ENCODE results near the gene IL17C.

IL17C gene

GRCh38 chr16:88610080-88610479 is 28.3 kb upstream of the IL17C start:
- no peak for DNase-seq

- no peak for DNase-seq
Observed at GRCh38 chr16:88610909-88611812, 27.2 kb upstream of the IL17C start.

GRCh38 chr16:88613293-88613692 is 25.1 kb upstream of the IL17C start:
- no peak for DNase-seq

- DNase-seq = no peak
Observed at GRCh38 chr16:88613911-88614817, 24.2 kb upstream of the IL17C start.

- no peak for DNase-seq
Observed at GRCh38 chr16:88614818-88615580, 23.4 kb upstream of the IL17C start.

- no peak for DNase-seq
Observed at GRCh38 chr16:88616320-88616719, 22.1 kb upstream of the IL17C start.

- DNase-seq = no peak
Observed at GRCh38 chr16:88616736-88617135, 21.6 kb upstream of the IL17C start.

GRCh38 chr16:88617268-88618031 is 20.9 kb upstream of the IL17C start:
- DNase-seq = no peak

- no peak for DNase-seq
Observed at GRCh38 chr16:88618182-88618955, 20.0 kb upstream of the IL17C start.

GRCh38 chr16:88618956-88619667 is 19.3 kb upstream of the IL17C start:
- no peak for DNase-seq

GRCh38 chr16:88619859-88620815 is 18.2 kb upstream of the IL17C start:
- DNase-seq = no peak

- no peak for DNase-seq
Observed at GRCh38 chr16:88622125-88622524, 16.2 kb upstream of the IL17C start.

- DNase-seq = no peak
Observed at GRCh38 chr16:88622866-88623265, 15.5 kb upstream of the IL17C start.

GRCh38 chr16:88623858-88624257 is 14.5 kb upstream of the IL17C start:
- DNase-seq = no peak

GRCh38 chr16:88624481-88624880 is 13.9 kb upstream of the IL17C start:
- DNase-seq = no peak

GRCh38 chr16:88624977-88625576 is 13.3 kb upstream of the IL17C start:
- DNase-seq = no peak

GRCh38 chr16:88626646-88627045 is 11.7 kb upstream of the IL17C start:
- no peak for DNase-seq

GRCh38 chr16:88627531-88628411 is 10.6 kb upstream of the IL17C start:
- no peak for DNase-seq

Measured in fibroblast of skin of back (primary cell).